ENCODE measurements around the gene SLC16A7. TPM values are rescaled to one million over a fixed set of nuclear protein-coding genes. Genes with fewer than 3 reads are reported as not detected.

The SLC16A7 gene
- total RNA-seq, 1 donor from 2014 or later: 10.0 TPM

DNA sequence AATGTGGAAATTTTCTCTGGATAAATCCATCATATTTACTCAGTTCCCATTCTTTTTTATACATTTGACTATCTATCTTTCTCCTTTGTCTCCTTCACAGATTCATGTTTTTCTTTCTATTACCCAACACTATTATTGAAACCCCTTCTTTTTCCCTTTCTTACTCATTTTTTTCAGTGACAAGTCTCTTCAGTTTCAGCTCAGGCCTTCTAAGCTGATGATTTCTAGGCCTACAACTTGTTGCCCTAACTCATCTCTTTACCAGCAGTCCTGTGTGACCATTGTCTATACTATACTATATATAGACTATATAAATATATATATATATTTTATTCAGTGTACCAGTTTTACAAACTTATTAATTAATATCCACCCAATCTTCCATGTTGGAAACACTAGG lies 31.8 kb downstream of the SLC16A7 start:
- no peak for FAIRE-seq

DNA sequence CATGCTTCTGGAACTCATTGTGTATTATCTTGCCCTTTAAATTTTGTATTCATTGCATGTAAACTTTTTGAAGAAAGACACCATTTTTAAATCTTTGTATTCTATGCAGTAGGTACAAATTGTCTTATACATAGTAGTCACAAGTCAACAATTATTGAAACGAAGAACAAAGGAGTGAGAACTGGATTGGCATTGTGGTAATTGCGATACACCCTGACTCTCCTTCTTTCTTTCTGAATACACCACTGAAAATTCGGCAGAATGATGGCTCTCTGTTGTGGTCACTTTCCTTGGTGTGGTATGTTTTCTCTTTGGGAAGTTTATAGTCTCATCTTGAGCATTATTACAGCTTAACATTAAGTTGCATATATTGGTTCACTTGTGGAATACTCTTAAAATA lies 34.1 kb downstream of the SLC16A7 start:
- no peak for DNase-seq (ENCODE audit: low read depth)
- H3K4me3 ChIP-seq (ENCODE audit: low read depth, low read length): no peak overlapping the region
- H3K36me3 ChIP-seq (ENCODE audit: control insufficient read depth, insufficient read depth, low read length): no peaks in the 10 kb centered on the region
- TF ChIP-seq, protein P1, sequence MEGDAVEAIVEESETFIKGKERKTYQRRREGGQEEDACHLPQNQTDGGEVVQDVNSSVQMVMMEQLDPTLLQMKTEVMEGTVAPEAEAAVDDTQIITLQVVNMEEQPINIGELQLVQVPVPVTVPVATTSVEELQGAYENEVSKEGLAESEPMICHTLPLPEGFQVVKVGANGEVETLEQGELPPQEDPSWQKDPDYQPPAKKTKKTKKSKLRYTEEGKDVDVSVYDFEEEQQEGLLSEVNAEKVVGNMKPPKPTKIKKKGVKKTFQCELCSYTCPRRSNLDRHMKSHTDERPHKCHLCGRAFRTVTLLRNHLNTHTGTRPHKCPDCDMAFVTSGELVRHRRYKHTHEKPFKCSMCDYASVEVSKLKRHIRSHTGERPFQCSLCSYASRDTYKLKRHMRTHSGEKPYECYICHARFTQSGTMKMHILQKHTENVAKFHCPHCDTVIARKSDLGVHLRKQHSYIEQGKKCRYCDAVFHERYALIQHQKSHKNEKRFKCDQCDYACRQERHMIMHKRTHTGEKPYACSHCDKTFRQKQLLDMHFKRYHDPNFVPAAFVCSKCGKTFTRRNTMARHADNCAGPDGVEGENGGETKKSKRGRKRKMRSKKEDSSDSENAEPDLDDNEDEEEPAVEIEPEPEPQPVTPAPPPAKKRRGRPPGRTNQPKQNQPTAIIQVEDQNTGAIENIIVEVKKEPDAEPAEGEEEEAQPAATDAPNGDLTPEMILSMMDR (IDR thresholded peaks at IDR 0.05; ENCODE audit: insufficient read depth, low read length, severe bottlenecking): no peak
- H3K27me3 ChIP-seq (ENCODE audit: control insufficient read depth, insufficient read depth, low read length): no peaks in the 10 kb centered on the region
- no peak for FAIRE-seq

More for the DNA sequence above, 31.8 kb downstream of the SLC16A7 start:
- Histone ChIP-seq H3K27me3 (ENCODE audit: control insufficient read depth, insufficient read depth, low read length) (no peaks in the 10 kb centered on the region), H3K36me3 (ENCODE audit: control insufficient read depth, insufficient read depth, low read length) (no peaks in the 10 kb centered on the region), H3K4me3 (ENCODE audit: low read depth, low read length) (no peak overlapping the region)
- no peak for DNase-seq (ENCODE audit: low read depth)
- TF ChIP-seq, protein P1 (IDR thresholded peaks at IDR 0.05; ENCODE audit: insufficient read depth, low read length, severe bottlenecking): no peak

DNA sequence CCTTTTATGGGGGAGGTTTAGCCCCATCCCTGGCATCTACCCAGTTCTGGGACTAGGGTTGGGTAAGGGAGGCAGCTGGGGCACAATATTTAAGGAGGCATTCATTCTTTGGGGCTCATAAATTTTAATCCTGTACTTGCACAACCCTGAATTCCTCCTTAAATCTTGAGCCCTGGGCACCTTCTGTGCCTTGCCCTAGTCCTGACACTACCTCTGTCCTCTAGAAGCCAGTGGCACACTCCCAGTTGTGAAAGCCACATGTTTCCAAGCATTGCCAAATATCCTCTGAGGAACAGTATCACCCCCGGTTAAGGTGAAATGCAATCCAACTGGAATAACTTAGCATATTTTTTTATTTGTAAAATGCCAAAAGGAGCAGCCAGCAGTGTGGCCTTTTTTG lies 36.6 kb downstream of the SLC16A7 start:
- FAIRE-seq (no peak), DNase-seq (ENCODE audit: low read depth) (no peak)
- Histone ChIP-seq H3K36me3 (ENCODE audit: control insufficient read depth, insufficient read depth, low read length) (no peaks in the 10 kb centered on the region), H3K4me3 (ENCODE audit: low read depth, low read length) (no peak overlapping the region), H3K27me3 (ENCODE audit: control insufficient read depth, insufficient read depth, low read length) (no peaks in the 10 kb centered on the region)
- TF ChIP-seq, protein P1 (IDR thresholded peaks at IDR 0.05; ENCODE audit: insufficient read depth, low read length, severe bottlenecking): no peak

DNA sequence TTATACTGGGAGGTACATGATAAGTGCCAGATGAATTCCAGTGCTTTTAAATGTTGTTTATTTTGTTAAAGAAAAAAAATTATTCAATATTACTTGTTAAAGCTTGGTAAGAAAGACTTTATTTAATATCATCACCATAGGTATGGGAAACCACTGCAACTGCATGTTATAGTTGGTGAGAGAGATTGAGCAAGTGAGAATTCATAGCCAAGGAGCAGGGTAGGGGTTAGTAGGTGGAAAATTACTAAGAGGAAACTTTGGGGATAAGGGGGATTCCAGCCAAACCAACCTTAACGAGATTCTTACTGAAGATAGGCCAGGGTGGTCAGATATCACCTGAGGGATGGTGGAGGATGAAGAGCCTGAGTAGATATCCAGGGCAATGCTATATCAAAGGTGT lies 38.4 kb downstream of the SLC16A7 start:
- Histone ChIP-seq H3K27me3 (ENCODE audit: control insufficient read depth, insufficient read depth, low read length) (no peaks in the 10 kb centered on the region), H3K36me3 (ENCODE audit: control insufficient read depth, insufficient read depth, low read length) (no peaks in the 10 kb centered on the region), H3K4me3 (ENCODE audit: low read depth, low read length) (no peak overlapping the region)
- no peak for DNase-seq (ENCODE audit: low read depth)
- TF ChIP-seq, protein P1 (IDR thresholded peaks at IDR 0.05; ENCODE audit: insufficient read depth, low read length, severe bottlenecking): no peak
- no peak for FAIRE-seq

DNA sequence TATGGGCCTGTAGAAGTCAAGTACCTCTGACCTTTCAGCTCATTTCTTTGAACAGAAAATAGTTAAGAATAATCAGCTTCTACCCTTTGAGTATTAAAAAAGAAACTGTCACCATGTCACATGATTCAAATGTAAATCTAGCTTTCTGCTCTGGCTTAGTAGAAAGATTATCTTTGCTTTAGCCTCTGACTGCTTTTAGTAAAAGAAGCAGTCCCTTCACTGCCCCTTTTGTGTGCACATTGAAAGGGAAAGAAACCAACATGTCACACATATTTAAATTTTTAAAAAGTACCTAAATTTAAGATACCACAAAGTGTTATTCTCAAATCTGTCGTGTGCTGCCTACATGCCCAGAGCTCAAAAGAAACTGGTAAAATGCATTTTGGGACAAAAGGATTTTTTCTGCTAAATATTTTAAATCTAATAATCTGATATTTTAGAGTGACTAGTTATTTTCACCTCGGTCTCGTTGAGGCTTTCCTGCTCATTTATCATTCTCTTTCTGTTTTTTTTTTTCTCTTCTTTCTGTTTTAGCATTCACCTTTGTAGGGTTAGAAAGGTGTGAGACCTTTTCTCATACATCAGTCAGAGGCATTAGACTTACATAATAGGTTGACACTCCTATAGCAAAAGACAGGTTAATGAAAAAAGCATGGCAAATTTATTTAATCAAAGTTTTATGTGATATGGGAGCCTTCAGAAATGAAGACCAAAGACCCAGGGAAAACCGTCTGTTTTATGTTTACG lies 41.3 kb downstream of the SLC16A7 start:
- no peak for FAIRE-seq
- Histone ChIP-seq H3K4me3 (ENCODE audit: low read depth, low read length) (no peak overlapping the region), H3K27me3 (ENCODE audit: control insufficient read depth, insufficient read depth, low read length) (no peaks in the 10 kb centered on the region), H3K36me3 (ENCODE audit: control insufficient read depth, insufficient read depth, low read length) (no peaks in the 10 kb centered on the region)
- DNase-seq (ENCODE audit: low read depth): no peak
- TF ChIP-seq, protein P1 (IDR thresholded peaks at IDR 0.05; ENCODE audit: insufficient read depth, low read length, severe bottlenecking): no peak

DNA sequence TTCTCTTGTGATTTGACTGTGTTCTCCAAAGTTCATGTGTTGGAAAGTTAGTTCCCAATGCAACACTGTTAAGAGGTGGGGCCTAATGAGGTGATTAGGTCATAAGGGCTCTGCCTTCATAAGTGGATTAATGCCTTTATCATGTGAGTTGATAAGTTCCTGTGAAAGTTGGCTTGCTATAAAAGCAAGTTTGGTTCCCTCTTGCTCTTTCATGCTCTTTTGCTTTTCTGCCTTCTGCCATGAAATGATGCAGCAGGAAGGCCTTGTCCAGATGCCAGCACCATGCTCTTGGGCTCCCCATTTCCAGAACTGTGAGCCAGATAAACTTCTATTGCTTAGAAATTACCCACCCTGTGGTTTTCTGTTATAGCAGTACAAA lies 41.9 kb downstream of the SLC16A7 start:
- TF ChIP-seq, protein P1 (IDR thresholded peaks at IDR 0.05; ENCODE audit: insufficient read depth, low read length, severe bottlenecking): no peak
- no peaks in the 10 kb centered on the region for H3K27me3 ChIP-seq (ENCODE audit: control insufficient read depth, insufficient read depth, low read length)
- DNase-seq (ENCODE audit: low read depth) (no peak), FAIRE-seq (no peak)
- H3K36me3 ChIP-seq (ENCODE audit: control insufficient read depth, insufficient read depth, low read length): no peaks in the 10 kb centered on the region
- no peak overlapping the region for H3K4me3 ChIP-seq (ENCODE audit: low read depth, low read length)

Data from bronchial epithelial cell (primary cell).